Lower leg skin (tissue), 3 donors: ENCODE results near the gene DHDH.

Experiments used
- POLR2A ChIP-seq, 2 donors: fragments of 450-650 bp; IDR thresholded peaks; one replicate each; pipeline ENCODE4 v1.6.1; 2016 to 2017; ENCODE audit warnings: antibody characterized with exemption in 2 of 2, mild to moderate bottlenecking in 1 of 2, moderate library complexity in 1 of 2
- TF ChIP-seq, protein P1 (sequence below), 3 donors: fragments of 450-650 bp; IDR thresholded peaks; one replicate each; pipeline ENCODE4 v1.5.1; 2016; ENCODE audit warnings: antibody characterized with exemption in 3 of 3, mild to moderate bottlenecking in 3 of 3, moderate library complexity in 2 of 3

GRCh38 chr19:48990400-48990799 is 56.9 kb downstream of the DHDH start:
- TF ChIP-seq, protein P1, sequence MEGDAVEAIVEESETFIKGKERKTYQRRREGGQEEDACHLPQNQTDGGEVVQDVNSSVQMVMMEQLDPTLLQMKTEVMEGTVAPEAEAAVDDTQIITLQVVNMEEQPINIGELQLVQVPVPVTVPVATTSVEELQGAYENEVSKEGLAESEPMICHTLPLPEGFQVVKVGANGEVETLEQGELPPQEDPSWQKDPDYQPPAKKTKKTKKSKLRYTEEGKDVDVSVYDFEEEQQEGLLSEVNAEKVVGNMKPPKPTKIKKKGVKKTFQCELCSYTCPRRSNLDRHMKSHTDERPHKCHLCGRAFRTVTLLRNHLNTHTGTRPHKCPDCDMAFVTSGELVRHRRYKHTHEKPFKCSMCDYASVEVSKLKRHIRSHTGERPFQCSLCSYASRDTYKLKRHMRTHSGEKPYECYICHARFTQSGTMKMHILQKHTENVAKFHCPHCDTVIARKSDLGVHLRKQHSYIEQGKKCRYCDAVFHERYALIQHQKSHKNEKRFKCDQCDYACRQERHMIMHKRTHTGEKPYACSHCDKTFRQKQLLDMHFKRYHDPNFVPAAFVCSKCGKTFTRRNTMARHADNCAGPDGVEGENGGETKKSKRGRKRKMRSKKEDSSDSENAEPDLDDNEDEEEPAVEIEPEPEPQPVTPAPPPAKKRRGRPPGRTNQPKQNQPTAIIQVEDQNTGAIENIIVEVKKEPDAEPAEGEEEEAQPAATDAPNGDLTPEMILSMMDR (IDR thresholded peaks at IDR 0.05): no peak
- no peak for TF ChIP-seq POLR2A (IDR thresholded peaks at IDR 0.05)
